Endothelial cell of hepatic sinusoid (primary cell): ENCODE measurements around the gene PRKAR1B.
"Not testable (repeated sequence)": the region's sequence is repeated elsewhere in the genome, so short reads cannot be mapped to it uniquely, and the experiment has no call there.

Source experiments
- in situ Hi-C: cut with HindIII; loops from 2 replicates; pipeline ENCODE4 v1.10.0; 2017; ENCODE audit warnings: low sequenced_read_pairs

PRKAR1B gene

DNA sequence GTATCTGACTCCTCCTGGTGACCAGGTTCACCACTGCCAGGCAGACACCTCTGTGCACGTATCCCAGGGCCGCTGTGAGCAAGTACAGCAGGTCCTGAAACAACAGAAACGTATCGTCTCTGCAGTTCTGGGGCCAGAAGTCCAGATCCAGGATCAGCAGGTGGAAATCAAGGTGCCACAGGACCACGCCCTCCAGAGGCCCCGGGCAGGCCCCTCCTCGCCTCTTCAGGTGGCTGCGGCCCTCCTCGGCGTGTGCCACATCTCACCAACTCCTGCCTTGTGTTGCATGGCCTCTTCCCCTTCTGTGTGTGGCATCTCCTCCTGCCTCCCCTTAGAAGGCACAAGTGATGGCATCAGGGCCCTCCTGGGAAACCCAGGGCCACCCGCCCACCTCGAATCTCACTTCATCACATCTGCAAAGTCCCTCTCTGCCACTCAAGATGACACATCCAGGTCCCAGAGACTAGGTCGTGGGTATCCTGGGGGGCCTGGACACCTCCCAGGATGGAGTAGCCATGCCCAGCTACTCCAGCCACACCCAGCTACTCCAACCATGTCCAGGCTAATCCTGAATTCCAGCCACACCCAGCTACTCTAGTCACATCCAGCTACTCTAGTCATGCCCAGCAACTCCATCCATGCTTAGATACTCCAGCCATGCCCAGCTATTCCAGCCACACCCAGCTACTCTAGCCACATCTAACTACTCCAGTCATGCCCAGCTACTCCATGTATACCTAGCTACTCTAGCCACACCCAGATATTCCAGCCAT, 53.2 kb downstream of the PRKAR1B start:
- in situ Hi-C loops, result no loop called here

DNA sequence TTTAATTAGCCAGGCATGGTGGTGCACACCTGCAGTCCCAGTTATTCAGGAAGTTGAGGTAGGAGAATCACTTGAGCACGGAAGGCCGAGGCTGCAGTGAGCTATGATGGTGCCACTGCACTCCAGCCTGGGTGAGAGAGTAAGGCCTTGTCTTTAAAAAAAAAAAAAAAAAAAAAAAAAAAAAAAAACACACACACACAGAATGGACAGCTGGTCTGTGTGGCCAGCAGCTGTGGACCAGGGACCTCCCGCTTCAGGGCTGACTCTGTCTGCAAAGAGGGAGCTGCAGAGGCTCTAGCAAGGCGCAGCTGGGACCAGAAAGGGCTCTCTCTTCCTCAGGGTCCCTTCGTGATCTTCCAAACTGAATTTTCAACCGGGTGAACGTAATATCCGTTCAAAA, 54.2 kb downstream of the PRKAR1B start:
- in situ Hi-C loops, result no loop called here

DNA sequence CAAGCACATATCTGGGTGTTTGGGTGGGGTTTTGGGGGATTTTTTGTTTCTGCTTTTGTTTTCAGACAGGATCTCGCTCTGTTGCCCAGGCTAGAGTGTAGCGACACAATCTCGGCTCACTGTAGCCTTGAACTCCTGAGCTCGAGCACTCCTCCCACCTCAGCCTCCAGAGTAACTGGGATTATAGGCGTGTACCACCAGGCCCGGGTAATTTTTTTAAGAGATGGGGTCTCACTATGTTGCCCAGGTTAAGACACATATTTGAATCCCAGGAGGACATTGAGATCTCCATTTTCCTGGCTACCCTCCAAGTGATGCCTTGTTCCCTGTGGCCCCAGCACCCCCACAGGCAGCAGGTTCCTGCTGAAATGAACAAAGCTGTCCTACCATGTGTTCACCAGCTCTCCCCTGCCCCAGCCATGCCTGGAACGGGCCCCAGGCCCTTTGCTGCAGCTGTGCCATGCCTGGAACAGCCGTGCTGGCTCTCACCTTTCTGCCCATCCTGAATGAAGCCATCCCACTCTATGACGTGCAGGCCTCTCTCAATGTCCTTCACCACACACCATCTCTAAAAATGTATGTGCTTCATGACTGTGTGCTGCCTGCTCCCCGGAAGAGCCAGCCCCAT, 55.6 kb downstream of the PRKAR1B start:
- in situ Hi-C loops, result no loop called here

DNA sequence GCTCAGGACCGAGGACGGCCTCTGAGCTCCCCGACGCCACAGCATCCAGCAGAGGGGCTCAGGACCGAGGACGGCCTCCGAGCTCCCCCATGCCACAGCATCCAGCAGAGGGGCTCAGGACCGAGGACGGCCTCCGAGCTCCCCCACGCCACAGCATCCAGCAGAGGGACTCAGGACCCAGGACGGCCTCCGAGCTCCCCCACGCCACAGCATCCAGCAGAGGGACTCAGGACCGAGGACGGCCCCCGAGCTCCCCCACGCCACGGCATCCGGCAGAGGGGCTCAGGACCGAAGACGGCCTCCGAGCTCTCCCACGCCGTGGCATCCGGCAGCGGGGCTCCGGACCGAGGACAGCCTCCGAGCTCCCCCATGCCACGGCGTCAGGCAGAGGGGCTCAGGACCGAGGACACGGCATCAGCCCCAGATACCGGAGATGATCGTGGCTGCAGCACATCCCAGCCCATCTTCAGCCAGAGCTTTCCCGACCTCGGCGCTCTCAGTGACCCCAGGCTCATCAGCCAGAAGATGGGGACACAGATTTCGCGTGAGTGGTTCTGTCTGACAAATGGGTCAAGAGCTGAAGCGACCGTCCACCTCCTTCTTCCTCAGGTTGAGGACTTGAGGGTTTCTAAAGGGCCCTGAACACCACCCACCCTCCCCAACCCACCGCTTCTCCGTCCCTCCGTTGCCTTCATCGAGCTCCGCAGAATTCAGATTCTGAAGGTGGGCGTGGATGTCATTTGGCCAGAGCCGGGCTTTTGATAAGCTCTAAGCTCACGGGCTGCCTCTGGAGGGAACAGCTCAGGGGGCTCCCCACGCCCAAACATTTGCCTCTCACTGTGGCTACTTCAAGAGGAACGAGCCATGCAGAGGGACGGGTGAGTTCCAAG, 56.3 kb downstream of the PRKAR1B start:
- in situ Hi-C loops, result no loop called here

DNA sequence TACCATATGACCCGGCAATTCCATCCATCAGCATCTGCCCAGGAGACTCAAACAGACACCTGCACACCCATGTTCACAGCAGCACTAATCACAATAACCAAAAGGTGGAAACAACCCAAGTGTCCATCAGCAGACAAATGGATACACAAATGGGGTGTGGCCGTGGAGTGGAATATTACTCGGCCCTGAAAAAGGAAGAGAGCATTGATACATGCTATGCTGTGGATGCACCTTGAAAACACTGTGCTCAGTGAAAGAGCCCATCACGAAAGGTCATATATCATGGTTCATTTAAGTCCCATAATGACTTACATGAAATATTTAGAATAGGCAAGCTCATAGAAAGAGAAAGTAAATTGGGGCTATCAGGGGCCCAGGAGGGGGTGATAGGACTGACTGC, 58.1 kb downstream of the PRKAR1B start:
- in situ Hi-C loops, result loop anchor here (5.0 to 10.0 kb wide), 4 partner anchors 78 to 187 kb away; no protein-coding TSS in a partner anchor

DNA sequence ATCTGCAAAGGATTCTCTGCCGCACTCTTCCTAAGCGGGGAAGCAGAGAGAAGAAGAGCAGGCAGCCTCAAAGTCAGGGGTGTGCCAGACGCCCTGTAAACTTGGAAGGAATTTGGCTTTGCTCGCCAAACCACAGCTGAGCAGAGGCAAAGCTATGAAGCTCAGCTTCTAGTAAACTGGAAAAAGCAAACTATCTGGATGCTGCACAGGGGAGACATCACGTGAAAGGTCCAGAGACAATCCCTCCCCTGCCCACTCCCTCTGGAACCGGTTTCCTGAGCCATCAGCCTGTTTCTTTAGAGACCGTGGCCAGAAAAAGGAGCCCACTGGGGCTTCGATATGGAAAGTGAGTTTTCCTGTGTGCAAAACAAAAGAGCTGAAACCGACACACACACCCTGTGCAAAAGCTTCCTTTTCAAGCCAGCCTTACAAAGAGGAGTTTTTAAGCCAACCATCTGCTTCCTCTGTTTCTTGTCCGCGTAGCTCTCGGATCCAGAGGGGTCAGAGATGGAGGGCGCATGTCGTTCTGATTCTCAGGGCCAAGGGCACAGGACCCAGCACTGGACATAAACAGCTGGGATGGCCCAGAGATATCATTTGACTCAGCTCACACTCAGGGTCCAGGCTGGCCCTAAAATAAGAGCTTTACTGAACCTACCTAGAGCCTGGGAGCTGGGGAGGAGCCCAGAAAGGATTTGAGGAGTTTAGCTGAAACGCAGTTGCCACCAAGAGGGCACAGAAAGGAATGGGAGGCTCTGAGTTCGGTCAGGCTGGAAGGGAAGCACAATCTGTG, 58.7 kb downstream of the PRKAR1B start:
- in situ Hi-C loops, result loop anchor here (5.0 to 10.0 kb wide), 4 partner anchors 79 to 186 kb away; no protein-coding TSS in a partner anchor

DNA sequence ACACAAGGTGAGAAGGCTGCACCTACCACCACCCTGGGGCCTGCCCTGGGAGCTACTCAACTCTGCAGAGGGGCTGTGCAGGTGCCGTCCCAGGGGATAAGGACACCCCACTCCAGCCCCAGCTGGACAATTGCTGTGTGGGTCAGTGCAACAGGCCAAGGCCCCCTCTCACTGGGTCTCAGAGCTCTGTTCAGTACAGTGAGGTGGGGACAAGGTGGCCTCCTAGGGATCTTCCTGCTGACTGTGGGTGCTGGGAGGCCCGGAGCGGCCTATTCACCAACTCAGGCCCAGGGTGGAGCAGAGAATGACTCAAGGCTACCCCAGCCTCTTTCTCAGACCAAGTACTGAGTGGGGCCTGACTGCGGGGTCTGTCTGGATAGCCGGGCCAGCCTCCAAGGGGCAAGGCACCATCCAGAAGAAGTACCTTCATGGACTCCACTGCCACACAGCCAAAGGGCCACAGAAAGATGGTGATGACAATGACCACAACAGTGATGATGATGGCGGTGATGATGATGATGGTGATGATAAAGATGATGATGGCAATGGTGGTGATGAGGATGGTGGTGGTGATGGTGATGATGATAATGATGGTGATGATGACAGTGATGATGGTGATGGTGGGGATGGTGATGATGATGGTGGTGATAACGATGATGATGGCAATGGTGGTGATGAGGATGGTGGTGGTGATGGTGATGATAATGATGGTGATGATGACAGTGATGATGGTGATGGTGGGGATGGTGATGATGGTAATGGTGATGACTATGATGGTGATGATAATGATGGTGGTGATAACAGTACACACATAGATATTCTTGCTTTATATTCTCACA, 60.4 kb downstream of the PRKAR1B start:
- in situ Hi-C loops, result loop anchor here (5.0 to 10.0 kb wide), 4 partner anchors 81 to 184 kb away; no protein-coding TSS in a partner anchor

DNA sequence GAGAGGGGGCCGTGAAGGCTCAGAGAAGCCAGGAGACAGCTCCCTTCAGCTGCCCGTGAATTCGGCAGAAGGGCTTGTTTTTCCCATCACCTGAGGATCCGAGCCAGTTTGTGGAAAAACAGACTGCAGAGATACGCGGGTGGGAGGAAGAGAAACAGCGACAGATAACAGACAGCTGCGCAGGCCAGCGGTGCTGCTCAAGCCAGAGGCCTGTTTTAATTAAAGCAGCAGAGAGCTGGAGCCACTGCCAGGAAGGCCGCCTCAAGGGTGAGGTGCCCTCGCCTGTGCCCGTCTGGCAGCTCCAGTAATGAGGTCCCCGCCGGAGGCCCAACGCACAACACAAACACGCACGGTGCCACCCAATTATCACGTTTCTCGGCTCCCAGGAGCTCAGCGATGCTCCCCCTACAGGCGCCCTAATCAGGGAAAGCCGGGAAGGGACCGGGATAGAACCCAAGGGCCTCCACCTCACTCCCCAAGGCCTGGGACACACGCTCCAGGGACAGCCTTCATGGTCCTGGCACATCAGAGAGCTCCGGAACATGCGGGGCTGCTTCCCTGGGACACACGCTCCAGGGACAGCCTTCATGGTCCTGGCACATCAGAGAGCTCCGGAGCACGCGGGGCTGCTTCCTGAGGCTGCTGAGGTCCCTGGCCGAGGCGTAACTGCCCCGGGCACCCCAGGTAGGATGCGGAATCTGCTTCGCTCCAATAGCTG, 61.2 kb downstream of the PRKAR1B start:
- in situ Hi-C loops, result loop anchor here (5.0 to 10.0 kb wide), 4 partner anchors 81 to 184 kb away; no protein-coding TSS in a partner anchor

DNA sequence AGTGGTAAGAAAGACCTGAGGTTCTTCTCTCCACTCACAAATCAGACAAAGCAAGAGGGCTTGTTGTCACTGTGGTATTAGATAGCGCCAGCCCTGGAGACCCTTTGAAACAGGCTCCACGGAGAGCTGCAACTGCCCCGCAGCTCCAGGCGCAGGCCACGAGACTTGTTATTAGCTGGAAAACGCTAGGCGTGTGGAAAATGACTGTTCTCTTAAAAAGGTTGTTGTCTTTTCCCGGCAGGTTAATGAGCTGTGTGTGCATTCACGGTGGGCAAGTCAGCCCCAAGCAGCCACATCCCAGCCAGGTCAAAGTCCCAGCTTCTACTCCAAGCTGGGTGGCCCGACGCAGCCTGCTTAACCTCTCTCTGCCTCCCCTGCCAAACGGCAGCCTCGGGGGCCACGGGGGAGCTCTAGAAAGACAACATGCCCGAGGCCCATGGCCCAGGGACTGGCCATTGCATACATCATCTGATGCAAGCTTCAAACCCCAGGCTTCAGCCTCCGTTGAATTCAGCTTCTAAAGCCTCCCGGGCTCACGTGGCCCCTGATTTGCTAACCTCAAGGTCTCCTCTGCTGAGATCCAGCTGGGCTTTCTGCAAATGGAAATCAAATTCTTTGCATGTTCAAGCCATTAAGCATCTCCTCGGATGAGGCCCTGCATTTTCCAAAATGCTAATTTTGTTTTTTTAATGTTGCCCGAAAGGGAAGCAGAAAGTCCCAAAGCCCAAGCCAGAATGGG, 61.9 kb downstream of the PRKAR1B start:
- in situ Hi-C loops, result loop anchor here (5.0 to 10.0 kb wide), 4 partner anchors 82 to 183 kb away; no protein-coding TSS in a partner anchor

DNA sequence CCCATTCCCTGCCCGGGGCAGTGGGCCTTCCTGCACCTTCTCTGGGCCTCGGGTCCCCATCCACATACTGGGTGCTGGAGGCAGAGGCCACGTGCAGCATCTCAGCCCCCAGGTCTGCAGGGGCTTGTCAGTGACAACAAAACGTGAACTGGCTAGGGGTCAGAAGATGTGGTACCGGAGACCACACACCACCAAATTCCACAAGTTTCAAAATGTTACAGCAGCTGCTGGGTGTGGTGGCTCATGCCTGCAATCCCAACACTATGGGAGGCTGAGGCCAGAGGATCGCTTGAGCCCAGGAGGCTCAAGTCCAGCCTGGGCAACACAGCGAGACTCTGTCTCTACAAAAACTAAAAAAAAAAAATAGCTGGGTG, 62.7 kb downstream of the PRKAR1B start:
- in situ Hi-C loops, result loop anchor here (10.0 kb wide), 1 partner anchor 110 kb away; no protein-coding TSS in a partner anchor

DNA sequence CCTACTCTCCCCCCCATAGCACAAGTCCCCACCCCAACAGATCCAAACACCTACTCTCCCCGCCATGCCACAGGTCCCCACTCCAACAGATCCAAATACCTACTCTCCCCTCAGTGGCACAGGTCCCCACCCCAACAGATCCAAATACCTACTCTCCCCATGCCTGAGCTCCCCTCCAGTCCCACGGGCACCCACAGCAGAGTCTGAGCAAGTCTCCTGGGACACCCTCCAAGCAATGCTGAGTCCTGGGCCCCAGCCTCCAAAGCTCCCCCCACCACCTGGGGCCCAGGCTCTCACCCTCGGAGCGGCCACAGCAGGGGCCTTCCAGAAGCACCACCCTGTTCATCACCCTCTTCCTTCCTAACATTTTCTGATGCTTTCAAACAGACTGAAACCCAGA, 64.5 kb downstream of the PRKAR1B start:
- in situ Hi-C loops, result loop anchor here (10.0 kb wide), 1 partner anchor 112 kb away; no protein-coding TSS in a partner anchor

DNA sequence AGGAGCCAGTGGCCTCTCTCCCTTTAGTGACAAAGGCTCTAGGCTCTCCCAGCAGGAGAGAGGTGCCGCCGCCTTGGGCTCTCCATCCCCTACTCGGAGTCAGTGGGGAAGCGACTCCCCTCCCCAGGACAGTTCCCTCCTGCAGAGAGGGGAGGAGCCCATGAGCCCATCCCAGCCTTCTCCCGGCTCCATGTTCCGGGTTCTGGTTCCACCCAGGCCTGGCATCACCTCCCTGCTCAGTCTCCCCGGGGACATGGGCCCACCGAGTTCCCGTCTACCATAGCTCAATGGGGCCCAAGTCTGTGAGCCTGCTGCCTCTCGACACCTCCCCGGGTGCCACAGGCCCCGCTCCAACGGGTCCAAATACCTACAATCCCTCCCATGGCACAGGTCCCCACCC, 67.1 kb downstream of the PRKAR1B start:
- in situ Hi-C loops, result loop anchor here (10.0 kb wide), 1 partner anchor 115 kb away; no protein-coding TSS in a partner anchor

DNA sequence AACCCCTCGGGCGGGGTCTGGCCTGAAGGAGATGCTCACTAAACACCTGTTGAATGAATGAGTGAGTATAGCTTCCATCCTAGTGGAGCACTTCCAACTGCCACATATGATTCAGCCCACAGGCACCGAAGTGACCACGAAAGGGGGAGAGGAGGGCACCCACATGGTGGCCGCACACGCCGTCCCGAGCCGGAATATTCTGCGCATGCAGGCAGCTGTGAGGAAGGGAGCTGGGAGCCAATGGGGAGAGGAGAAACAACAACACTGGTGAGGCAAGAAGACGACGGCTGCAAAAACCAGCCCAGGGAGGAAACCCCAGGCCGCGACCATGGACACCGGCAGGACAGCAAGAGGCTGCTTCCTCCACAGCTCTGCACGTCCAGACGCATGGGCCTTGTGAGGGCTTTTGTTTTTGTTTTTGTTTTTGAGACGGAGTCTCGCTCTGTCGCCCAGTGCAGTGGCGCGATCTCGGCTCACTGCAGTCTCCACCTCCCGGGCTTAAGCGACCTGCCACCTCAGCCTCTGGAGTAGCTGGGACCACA, 67.7 kb downstream of the PRKAR1B start:
- in situ Hi-C loops, result no loop called here

DNA sequence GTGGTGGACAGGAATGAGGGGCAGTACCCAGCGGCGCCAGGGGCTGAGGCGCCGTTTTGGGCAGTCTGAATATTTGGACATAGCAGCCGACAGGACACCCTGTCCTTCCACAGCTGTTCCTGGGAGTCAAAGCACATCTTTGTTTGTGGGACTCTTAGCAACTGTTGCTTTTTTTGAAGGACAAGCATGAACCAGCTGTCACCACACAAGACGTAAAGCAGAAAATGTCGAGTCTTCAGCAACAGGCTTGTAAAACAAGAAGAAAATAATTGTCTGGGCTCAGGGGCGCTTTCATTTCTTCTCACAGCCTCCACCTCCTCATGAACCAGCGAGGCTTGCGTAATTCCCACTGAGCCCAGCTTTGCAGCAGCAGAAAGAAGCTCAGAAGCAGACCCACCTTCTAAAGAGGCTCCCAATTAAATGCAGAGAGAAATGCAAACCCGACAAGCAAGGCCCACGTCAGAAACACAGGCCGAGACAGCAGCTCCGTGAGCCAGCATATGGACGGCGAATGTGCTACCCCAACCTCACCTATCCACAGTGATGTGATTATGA, 69.4 kb downstream of the PRKAR1B start:
- in situ Hi-C loops, result no loop called here

DNA sequence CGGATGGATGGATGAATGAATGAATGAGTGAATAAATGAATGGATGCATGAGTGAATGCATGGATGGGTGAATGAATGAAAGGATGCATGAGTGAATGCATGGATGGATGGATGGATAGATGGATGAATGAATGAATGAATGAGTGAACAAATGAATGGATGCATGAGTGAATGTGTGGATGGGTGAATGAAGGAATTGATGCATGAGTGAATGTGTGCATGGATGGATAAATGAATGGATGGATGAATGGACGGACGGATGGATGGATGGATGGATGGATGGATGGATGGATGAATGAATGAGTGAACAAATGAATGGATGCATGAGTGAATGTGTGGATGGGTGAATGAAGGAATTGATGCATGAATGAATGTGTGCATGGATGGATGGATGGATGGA, 70.1 kb downstream of the PRKAR1B start:
- in situ Hi-C loops, result not testable (repeated sequence)

DNA sequence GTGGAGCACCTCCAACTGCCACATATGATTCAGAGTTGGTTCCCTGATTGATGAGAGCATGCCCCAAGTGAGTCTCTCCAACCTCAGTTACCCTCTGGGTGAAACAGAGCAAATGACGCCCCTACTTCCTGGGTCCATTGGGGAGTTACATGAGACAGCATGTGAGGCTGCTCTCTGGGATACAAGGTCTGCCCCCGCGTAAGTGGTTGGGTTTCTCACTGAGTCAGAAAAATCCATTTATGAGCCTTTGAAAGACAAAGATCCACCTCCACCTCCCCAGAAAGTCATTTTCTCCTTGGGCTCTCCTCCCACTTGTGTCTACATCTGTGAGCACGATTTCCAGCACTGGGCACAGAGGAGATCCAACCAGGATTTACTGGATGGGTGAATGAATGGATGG, 71.3 kb downstream of the PRKAR1B start:
- in situ Hi-C loops, result no loop called here
